ENCODE results near the gene RANGRF.

DNA sequence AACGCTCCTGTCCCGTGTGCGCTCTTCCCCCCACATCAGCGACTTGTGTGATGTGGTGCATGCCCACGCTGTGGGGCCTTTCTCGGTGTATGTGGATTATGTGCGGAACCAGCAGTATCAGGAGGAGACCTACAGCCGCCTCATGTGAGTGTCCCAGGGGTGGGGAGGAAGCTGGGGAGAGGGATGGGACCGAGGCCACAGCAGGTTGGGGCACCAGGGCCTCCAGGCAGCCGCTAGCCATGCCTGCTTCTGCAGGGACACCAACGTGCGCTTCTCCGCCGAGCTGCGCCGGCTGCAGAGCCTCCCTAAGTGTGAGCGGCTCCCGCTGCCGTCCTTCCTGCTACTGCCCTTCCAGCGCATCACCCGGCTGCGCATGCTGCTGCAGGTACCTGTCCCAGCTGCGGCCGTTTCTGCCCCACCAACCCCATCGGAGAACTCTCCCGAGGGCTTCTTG lies 27.3 kb downstream of the RANGRF start:
- no peak for TF ChIP-seq SUZ12 (IDR thresholded peaks at IDR 0.05; ENCODE audit: extremely low read depth, insufficient read depth, insufficient read length)
- no peak for TF ChIP-seq YY1 (IDR thresholded peaks at IDR 0.05; ENCODE audit: insufficient read depth, insufficient read length)
